ENCODE data around the gene NFIX. TPM values are rescaled to one million over a fixed set of nuclear protein-coding genes. Genes with fewer than 3 reads are reported as not detected.
A peak's percentile ranks its signal among the peaks of the same experiment; 100 is the strongest.

NFIX gene
- total and polyA plus RNA-seq, 2 of the 13 experiments (the other 11 are each of a cell fraction or from before 2014, with no cell fraction given), result 3.4 to 5.4 TPM

GRCh38 chr19:12965017-12965811, 30.1 kb upstream of the NFIX start (continued):
- no peak for TF ChIP-seq AGO1 (IDR thresholded peaks at IDR 0.05; ENCODE audit: low read depth, low read length, poor library complexity, severe bottlenecking)
- TF ChIP-seq MBNL3 (CRISPR knock-in tag; conservative IDR thresholded peaks at IDR 0.05), result no peak
- 0 out of 2 replicates have a peak, but pooled peaks have one; percentile 22 for TF ChIP-seq ZNF547 (CRISPR knock-in tag; IDR thresholded peaks at IDR 0.05)
- no peak for TF ChIP-seq NFE2L2 (IDR thresholded peaks at IDR 0.05; ENCODE audit: low read length)
- no peak for TF ChIP-seq ZNF776 (CRISPR knock-in tag; IDR thresholded peaks at IDR 0.05)
- TF ChIP-seq UBTF (CRISPR knock-in tag; IDR thresholded peaks at IDR 0.05), result peak; percentile 60
- TF ChIP-seq RFX3 (CRISPR knock-in tag; IDR thresholded peaks at IDR 0.05), result no peak
- 0 out of 2 replicates have a peak, but pooled peaks have one; percentile 33 for TF ChIP-seq ZNF619 (CRISPR knock-in tag; IDR thresholded peaks at IDR 0.05)
- TF ChIP-seq ZNF777 (CRISPR knock-in tag; IDR thresholded peaks at IDR 0.05), result no peak
- no peak for TF ChIP-seq RFX1 (IDR thresholded peaks at IDR 0.05)
- TF ChIP-seq ZNF644 (CRISPR knock-in tag; IDR thresholded peaks at IDR 0.05; ENCODE audit: low read depth), result no peak
- TF ChIP-seq ZNF704 (CRISPR knock-in tag; IDR thresholded peaks at IDR 0.05; ENCODE audit: borderline replicate concordance), result no peak
- peak; percentile 70; the same call in 1 of the 2 replicates for TF ChIP-seq ZNF280D (CRISPR knock-in tag; IDR thresholded peaks at IDR 0.05)
- no peak for TF ChIP-seq MTF1 (CRISPR knock-in tag; IDR thresholded peaks at IDR 0.05)
- TF ChIP-seq PHF5A (CRISPR knock-in tag; IDR thresholded peaks at IDR 0.05; ENCODE audit: low read depth, unreplicated experiment), result no peak
- TF ChIP-seq HDAC2 (CRISPR knock-in tag; IDR thresholded peaks at IDR 0.05), result peak; percentile 17; the same call in 1 of the 2 replicates
- TF ChIP-seq CEBPB (IDR thresholded peaks at IDR 0.05; ENCODE audit: borderline replicate concordance, low read depth, low read length), result no peak
- TF ChIP-seq KAT7 (CRISPR knock-in tag; IDR thresholded peaks at IDR 0.05; ENCODE audit: borderline replicate concordance), result no peak
- TF ChIP-seq MEIS1 (CRISPR knock-in tag; IDR thresholded peaks at IDR 0.05; ENCODE audit: borderline replicate concordance), result no peak
- TF ChIP-seq GLI4 (CRISPR knock-in tag; IDR thresholded peaks at IDR 0.05; ENCODE audit: borderline replicate concordance), result no peak
- peak; percentile 95 for TF ChIP-seq PATZ1 (CRISPR knock-in tag; IDR thresholded peaks at IDR 0.05)
- no peak for TF ChIP-seq FOSL1 (CRISPR knock-in tag; IDR thresholded peaks at IDR 0.05; ENCODE audit: borderline replicate concordance)
